GM19397 (cell line): ENCODE measurements around the gene TLCD3A.

ENCODE experiments used
- ATAC-seq: cut with Tn5 transposase; IDR thresholded peaks from one replicate; pipeline ENCODE4 v1.9.1; 2021; ENCODE audit warnings: mild to moderate bottlenecking, moderate library complexity; ENCODE audit not compliant: unreplicated experiment

The TLCD3A gene

GRCh38 chr17:705863-706262 is 26.5 kb upstream of the TLCD3A start:
- no peak for ATAC-seq

DNA sequence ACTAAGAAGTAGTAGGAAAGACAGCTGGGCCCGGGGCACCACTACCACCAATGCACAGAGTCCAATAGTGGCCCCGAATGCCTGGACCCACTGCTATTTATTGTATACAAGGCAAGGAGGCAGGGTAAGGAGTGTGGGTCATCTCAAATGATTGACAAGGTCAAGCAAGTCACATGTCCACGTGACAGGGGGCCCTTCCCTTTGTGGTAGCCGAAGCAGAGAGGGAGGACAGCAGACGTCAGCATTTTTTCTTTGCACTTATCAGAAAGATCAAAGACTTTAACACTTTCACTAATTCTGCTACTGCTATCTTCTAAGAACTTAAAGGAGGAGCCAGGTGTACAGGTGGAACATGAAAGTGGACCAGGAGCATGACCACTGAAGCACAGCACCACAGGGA is 24.3 kb upstream of the TLCD3A start:
- ATAC-seq: no peak

DNA sequence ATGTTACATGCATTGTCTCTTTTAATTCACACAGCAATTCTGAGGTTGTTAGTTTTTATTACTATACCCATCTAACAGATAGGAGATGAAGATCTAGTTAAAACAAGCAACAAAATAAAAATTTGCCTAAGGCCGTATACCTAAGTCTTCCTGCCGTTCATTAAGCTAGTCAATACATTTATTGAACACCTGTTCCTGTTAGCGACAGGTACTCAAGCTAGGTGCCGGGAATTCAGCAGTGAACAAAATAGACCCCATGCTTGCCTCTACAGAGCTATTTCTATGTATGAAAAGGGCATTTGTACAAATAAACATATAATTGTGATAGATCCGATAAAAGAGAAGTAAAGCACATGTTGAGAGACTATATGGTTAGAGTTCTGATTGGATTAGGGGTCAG is 14.3 kb upstream of the TLCD3A start:
- ATAC-seq: no peak

GRCh38 chr17:720706-721539 is 11.5 kb upstream of the TLCD3A start:
- no peak for ATAC-seq

GRCh38 chr17:721540-721937 is 10.9 kb upstream of the TLCD3A start:
- no peak for ATAC-seq

GRCh38 chr17:725084-725483 is 7.3 kb upstream of the TLCD3A start:
- no peak for ATAC-seq

DNA sequence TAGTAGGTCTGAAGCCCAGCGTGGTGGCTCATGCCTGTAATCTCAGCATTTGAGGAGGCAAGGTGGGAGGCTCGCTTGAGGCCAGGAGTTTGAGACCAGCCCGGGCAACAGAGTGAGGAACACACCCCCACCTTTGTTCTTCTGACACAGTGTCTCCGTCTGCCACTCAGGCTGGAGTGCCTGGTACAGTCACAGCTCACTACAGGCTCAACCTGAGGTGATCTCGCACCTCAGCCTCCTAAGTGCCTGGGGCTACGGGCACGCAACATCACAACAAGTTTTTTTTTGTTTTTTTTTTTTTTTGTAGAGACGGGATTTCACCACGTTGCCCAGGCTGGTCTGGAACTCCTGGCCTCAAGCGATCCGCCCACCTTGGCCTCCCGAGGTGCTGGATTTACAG is 6.7 kb upstream of the TLCD3A start:
- ATAC-seq: no peak

GRCh38 chr17:726271-726919 is 6.0 kb upstream of the TLCD3A start:
- no peak for ATAC-seq

GRCh38 chr17:728911-729310 is 3.5 kb upstream of the TLCD3A start:
- no peak for ATAC-seq

DNA sequence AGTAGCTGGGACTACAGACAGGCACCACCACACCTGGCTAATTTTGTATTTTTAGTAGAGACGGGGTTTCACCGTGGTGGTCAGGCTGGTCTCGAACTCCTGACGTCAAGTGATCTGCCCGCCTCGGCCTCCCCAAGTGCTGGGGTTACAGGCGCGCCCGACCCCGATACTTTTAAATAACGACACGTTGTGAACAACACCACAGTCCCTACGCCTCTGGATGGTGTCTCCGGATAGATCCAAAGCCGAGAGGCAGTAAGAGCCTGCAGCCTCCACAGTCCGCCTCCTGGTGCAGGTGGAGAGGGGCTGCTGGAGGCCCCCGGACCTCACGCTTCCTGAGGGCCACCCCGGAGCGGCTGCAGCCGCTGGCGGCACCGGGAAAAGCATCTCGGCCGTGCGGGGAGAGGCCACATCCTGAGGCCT is 741 bp upstream of the TLCD3A start:
- no peak for ATAC-seq

- peak; percentile 36 for ATAC-seq
Measured at GRCh38 chr17:732902-733720, 715 bp downstream of the TLCD3A start.

DNA sequence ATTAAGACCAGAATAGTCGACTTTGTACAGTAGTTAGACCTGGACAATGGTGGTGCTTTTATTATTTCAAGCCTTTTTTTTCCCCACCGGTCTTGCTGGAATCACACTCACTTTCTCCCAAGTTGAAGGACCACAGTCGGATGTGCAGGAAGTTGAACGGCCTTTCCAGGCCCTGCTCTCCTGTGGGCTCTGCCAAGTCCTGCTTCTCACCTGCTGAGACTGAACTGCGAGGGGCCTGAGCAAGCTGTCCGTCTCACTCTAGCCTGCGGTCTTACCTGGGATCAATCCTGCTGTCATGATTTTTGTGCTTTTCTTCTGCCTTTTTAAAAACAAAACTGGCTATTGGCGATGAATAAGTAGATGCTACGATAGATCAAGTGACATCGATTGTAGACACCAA is 1.3 kb downstream of the TLCD3A start:
- ATAC-seq: no peak

GRCh38 chr17:737561-738113 is 5.2 kb downstream of the TLCD3A start:
- no peak for ATAC-seq

- peak; percentile 74 for ATAC-seq
Measured at GRCh38 chr17:740240-741017, 8.0 kb downstream of the TLCD3A start.

- ATAC-seq: no peak
Measured at GRCh38 chr17:742147-742793, 9.9 kb downstream of the TLCD3A start.

GRCh38 chr17:743139-743538 is 10.7 kb downstream of the TLCD3A start:
- ATAC-seq: no peak

GRCh38 chr17:744937-745336 is 12.5 kb downstream of the TLCD3A start:
- ATAC-seq: no peak

DNA sequence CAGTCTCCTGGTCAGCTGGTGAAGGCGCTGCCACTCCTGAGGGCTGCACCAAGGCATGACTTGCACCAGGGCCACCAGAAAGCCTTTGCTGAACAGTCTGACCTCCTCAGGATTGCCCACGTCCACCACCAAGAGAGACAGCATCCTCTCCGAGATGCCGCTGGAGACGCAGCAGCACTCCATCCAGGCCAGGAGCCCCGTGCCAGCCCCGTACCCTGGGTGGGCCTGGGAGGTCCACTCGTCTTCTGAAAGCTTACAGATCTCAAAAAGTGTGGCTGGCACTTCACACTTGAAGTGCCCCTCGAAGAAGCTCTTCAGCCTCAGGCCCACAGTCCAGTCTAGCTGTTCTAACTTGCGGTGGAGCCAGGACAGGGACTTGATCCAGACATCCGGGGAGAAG is 13.0 kb downstream of the TLCD3A start:
- no peak for ATAC-seq

DNA sequence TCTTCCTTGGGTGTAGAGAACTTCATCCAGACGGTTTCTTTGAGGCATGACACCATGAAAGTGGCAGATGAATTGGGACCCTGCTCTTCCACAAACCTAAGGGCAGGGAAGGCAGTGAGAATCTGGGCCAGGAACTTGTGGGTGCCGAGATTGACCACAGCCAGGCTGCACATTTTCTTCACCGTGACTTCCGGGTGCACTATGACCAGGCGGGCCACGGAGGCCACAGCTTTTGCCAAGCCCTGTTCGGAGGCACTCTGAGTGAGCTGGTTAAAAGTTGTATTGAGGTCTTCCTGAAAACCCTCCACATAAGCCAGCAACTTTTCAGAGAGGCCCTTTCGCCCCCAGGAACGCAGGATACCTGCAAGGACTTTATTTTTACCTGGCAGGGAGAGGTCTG is 13.8 kb downstream of the TLCD3A start:
- no peak for ATAC-seq
